GM21390 (cell line): ENCODE measurements around the gene PPP1R1B.

Experiments used
- ATAC-seq: cut with Tn5 transposase; IDR thresholded peaks from one replicate; pipeline ENCODE4 v1.9.1; 2021; ENCODE audit not compliant: unreplicated experiment

The PPP1R1B gene

DNA sequence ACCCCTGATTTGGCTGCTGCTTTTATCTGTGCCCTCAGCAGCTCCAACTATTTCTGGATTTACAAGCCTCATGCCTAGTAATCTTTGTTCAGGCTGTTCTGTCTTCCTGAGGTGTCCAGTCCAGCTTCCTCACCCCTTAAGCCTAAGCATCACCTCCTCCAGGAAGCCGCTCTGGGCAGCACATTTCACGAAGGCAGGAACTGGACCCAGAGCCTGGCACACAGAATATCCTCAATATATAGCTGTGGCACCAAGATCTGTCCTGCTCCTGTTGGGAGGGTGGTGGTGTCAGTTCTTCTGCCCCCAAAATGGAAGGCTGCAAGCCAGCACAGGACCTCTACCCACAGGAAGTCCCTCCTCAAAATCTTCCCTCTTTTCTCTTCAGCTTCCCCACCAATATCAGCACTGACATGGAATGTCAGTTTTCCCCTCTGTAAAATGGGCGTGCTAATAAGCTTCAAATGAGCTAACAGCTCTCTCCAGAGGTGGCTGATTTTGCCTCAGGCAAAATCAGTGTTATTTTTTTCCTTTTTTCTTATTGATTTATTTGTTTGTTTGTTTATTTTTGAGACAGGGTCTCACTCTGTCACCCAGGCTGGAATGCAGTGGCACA is 12.1 kb upstream of the PPP1R1B start:
- no peak for ATAC-seq

DNA sequence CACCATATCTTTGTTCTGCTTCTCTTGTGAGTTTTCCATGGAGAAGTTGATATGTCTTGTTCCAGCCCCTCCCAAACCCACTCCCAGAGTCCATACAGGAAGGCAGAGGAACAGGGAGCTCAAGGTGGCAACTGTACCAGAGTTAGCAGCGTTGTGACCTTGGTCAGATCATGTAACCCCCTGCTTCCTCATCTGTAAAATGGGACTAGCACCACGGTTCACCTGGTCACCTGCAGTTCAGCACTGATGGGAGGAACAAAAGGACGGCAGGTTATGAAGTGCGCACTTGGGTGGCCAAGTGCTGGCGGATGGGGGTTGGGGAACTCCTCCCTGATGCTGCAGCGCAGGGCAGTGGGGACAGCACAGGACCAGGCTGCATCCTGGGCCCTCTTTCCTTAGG is 11.3 kb upstream of the PPP1R1B start:
- no peak for ATAC-seq

DNA sequence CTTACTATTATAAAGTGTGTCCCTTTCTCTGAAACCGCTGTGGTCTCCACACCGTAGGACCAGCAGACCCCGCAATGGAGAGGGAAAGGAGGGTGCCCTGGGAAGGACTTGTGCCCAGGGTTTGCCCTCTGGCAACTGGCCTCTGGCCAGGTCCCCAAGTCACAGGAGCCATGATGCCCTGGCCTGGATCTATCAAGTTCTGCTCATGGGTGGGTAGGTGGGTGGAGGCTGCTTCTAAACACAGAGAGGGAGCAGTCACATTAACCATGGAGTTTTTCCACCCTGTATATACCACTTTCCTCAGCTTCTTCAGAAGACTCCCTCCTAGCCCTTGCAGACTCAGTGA is 9.7 kb upstream of the PPP1R1B start:
- ATAC-seq: no peak

DNA sequence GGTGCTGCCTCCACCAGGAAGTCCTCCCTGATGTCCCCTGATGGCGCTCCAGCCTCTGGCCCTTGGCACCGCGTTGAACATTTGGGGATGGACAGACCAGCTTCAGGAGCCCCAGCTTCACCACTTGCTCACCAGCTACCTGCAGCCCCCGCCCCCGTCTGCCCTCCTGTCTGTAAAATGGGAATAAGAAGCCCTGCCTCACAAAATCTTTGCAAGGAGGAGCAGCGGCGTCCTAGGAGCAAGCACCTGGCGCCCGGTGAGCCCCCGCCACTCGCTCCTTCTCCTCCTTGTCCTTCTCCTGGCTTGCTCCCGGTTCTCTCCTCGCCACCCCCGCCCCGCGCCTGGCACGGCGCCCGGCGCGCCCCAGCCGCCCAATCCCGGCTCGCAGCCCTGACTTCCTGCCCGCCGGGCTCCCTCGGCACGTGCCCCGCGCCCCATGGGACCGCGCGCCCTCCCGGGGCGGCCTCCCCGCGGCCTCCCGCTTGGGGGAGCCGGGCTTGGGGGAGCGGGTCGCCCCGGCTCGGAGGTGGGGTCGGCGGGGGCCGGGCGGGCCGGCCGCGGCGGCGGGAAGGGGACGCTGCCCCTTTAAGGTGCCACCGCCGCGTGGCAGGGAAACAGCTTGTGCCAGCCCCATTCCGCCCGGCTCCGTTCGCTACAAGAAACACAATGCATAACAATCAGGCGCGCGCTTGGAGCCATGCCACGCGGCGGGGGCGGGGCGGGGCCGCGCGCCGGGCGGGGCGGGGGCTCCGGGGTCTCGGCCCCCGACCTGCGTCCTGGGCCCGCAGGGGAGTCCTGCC is 9.1 kb upstream of the PPP1R1B start:
- ATAC-seq: no peak

DNA sequence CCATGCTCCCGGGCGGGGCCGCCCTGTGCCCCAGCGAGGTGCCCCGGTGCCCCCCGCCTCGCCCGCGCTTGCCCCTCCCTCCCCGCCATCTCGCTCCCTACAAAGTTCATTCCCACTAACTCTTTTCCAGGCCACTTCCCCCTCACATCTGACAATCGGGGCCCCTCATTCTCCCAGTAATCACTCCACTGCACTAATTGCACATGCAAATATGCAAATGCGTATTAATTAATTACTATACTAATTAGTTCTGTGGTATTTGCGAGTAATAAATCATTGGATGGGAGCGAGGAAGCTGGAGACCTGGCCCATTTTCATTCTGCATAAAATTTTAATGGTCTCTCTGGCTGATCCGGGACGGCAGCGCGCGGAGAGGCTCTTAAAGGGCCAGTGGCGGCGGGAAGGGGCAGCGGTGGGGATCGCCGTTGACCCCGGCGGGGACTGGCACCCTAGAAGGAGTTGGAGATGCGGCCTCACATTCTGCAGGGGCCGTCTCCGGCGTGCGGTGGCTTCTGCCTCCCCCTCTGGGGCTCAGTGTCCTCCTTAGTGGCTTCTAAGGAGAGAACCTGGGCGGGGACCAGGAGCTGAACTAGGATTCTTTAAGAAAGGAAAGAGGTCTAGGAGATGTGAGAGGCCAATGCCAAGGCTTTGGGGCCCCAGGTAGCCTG is 8.4 kb upstream of the PPP1R1B start:
- ATAC-seq: no peak

DNA sequence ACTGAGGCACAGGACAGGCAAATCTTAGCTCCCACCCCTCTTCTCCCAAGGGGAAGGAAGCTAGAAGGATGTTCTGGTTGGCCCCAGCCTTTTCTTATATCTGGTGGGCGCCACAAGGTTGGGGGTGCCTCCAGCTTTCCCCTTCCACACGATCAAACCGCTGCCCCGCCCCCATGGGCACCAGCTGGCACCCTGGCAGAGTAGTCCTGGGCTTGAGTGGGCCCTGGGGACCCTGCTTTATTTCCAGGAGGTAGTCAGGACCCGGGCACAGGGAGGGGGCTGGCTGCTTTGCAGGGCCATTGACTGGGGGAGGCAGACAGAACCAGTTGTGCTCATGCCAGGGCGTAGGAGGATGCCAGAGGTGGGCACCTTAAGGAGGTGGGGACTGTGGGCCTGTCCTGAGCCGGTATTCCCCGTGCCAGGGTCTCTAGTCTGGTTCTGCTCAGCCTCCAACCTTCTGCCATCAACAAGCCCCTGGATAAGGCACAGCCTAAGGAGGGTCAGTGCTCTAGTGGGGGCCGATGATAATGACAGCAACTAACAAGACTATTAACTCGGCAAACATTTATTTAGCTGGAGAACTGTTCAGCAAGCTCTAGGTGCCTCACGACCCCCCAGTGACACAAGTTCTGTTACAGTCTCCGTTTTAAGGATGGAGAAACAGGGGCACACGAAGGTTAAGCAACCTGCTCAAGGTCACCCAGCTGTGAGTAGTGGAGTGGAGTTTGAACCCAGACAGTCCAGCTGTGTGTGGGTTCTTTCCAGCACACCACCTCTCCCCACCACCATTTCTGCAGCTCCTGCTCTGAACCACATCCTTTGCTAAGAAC is 7.6 kb upstream of the PPP1R1B start:
- no peak for ATAC-seq

DNA sequence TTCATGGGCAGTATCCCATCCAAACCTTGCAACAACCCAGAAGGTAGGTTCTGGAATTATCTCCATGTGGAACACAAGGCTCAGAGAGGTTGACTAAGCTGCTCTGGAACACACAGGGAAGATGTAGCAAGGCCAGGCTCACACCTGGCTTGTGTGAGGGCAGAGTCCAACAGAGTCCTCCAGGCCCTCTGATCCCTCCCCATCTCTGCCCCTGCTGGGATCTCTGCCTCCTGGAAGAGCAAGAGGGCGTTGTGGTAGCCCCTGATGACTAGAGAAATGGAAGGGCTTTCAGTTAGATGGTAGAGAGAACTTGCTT is 7.0 kb upstream of the PPP1R1B start:
- ATAC-seq: no peak

DNA sequence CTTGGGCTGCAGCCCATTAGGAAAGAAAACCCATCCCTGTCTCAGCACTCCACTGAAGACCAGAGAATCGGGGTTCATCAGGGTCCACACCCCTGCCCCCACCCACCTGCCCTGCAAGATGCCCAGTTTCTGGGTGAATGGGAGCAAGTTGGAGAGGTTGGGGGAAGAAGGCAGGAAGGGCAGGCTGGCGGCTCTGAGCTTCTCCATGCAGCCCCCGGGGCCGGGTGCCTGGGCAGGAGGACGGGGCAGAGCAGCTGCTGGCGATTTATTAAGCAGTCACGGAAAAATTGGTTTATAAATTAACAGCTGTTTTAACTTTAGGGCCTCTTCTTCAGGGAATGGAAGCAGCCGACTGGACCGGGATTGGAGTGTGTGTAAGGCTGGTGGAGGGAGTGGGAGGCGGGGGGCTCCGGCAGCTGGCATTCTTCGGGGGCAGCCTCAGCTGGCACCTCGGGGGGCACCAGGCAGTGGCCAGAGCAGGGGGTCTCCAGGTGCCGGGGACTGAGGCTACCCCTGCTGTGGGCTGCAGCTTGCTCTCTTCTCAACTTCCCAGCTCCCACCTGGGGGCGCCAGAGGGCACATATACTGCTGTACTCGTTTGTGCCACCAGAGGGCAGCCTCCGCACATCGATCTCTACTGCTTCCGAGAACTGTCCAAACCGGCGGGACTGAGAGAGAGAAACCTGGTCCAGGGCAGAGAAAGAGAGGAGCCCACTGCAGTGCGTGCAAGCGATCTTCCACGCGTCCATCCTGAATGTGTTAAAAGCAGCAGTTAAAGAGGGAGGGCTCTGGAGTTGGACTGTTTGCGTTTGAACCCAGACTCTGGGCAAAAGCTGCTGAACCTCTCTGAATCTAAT is 5.0 kb upstream of the PPP1R1B start:
- peak; percentile 57 for ATAC-seq

DNA sequence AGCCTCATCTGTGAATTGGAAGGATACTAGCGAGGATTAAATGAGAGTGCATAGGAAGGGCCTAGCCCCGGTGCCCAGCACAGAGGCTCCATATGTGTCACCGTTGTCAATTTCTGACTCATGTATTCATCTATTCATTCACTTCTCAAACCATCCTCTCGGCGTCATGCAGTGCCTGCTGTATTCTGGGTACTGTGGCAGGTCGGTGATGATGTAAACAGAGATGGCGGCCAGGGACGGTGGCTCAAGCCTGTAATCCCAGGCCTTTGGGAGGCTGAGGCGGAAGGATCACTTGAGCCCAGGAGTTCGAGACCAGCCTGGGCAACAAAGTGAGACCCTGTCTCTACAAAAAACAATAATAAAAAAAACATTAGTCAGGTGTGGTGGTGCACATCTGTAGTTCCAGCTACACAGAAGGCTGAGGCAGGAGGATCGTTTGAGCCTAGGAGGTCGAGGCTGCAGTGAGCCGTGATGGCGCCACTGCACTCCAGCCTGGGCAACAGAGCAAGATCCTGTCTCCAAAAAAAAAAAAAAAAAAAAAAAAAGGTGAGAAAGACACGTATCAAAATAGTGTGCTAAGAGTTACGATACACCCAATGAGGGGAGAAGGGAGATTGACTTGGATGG is 4.3 kb upstream of the PPP1R1B start:
- ATAC-seq: peak; percentile 23

DNA sequence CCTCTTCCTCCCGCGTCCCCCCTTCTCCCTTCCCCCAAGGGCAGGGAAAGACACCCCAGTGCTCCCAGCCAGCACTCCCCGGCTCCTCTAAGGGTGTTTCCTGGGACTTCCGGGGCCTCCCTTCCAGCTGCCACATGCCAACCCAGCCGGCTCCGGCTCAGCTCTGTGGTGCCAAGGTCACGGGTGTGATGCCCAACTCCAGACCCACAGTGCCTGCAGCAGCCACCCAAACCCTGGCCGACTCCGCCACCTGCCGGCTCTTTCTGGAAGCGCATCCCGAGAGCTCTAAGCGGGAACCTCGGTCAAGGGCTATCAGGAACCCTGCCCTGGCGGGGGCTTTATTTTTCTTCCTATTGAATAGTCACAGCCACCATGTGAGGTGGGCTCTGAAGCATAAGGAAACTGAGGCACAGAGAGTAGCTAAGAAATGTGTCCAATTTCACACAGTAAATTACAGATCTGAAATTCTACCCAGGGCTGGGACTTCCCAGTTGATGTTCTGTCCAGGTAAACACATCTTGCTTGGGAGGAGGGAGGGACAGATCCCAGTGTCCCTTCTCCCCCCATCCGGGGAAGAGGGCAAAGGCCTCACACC is 3.3 kb upstream of the PPP1R1B start:
- no peak for ATAC-seq

DNA sequence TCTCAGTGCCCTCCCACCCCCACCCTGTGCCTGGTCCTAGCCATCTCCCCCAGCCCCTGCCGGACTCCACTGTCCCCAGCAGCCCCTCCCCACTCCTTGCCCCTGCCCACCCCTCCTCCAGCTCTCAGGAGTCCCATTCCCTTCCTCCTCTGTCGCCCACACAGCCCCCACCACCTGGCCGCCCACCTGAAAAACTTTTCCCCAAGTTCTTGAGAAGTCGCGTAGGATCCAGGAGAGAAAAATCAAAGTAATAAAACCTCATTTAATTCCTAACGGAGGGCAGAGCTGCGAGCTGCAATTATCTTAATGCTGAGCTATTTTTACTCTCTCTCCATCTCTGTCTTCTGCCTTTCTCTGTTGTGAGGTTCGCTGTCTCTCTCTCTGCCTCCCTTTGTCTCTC is 2.4 kb upstream of the PPP1R1B start:
- no peak for ATAC-seq

DNA sequence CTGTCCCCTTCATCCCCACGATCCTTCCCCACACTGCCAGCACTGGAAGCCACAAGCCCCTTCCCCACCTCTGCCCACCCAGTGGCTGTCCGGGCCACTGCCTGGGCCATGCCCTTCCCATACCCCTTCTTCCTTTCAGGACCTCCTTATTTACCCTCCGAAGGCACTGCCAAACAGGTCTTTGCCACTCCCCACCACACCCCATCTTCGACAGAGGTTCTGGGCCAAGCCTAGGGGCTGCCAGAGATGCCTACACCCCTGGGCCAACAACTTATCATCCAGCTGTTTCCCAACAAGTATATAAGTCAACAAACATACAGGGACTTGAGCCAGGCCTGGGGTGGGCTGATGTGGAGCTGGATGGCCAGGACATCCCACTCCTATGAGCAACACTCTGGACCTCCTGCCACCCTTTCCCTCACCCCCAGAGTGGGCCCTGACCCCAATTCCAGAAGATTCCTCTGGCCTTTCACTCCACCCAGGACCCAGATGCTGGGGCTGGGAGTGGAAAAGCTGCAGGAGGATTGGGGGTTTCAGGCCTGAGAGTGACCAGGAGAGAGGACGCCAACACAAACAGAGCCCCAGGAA is 1.5 kb upstream of the PPP1R1B start:
- no peak for ATAC-seq

DNA sequence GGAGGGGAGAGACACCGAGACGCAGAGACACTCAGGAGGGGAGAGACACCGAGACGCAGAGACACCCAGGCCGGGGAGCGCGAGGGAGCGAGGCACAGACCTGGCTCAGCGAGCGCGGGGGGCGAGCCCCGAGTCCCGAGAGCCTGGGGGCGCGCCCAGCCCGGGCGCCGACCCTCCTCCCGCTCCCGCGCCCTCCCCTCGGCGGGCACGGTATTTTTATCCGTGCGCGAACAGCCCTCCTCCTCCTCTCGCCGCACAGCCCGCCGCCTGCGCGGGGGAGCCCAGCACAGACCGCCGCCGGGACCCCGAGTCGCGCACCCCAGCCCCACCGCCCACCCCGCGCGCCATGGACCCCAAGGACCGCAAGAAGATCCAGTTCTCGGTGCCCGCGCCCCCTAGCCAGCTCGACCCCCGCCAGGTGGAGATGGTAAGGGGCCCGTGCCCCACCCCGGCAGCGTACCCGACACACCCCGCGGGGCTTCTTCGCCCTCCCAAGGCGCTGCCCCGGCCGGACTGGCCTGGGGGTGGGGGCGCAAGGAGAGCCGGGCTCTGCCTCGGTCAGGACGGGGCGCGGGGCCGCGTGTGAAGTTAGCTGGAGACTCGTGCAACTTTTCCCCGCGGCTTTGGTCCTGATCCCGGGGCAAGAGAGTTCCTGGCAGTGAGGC is 427 bp downstream of the PPP1R1B start:
- no peak for ATAC-seq

DNA sequence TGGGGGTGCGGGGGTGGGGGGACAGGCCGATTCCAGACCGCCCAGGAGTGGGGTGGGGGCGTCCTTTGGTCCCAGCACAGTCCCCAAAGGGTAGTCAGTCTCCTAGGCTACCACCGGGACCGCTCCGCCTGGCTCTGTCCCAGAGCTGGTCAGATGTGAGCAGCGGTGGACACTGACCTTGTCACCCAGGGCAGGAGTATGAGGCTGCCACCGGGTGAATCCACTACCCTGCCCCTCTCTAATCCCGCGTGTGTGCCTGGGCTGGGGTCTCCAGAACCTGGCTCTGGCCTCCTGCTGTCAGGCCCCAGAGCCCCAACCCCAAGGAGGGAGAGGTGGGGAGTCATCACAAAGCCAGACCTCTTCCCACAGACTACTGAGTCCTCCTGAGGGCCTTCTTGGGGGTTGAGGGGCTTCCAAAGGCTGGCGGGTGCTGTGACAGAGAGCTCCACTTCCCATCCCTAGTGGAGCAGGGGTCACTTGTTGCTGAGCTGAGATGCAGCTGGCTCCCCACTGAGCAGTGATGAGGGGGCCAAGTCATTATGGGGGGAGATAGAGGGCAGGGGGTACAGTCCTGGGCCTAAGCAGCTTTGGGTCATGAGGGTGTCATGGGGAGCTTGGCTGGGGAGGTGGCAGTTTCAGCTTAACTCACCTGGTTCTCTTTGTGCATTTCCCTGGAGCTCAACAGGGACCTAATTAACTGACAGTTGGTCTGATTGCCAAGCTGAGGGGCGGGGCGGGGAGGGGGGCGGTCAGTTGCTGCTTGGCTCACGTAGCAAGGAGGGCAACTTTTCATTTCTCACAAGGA is 1.2 kb downstream of the PPP1R1B start:
- ATAC-seq: no peak

DNA sequence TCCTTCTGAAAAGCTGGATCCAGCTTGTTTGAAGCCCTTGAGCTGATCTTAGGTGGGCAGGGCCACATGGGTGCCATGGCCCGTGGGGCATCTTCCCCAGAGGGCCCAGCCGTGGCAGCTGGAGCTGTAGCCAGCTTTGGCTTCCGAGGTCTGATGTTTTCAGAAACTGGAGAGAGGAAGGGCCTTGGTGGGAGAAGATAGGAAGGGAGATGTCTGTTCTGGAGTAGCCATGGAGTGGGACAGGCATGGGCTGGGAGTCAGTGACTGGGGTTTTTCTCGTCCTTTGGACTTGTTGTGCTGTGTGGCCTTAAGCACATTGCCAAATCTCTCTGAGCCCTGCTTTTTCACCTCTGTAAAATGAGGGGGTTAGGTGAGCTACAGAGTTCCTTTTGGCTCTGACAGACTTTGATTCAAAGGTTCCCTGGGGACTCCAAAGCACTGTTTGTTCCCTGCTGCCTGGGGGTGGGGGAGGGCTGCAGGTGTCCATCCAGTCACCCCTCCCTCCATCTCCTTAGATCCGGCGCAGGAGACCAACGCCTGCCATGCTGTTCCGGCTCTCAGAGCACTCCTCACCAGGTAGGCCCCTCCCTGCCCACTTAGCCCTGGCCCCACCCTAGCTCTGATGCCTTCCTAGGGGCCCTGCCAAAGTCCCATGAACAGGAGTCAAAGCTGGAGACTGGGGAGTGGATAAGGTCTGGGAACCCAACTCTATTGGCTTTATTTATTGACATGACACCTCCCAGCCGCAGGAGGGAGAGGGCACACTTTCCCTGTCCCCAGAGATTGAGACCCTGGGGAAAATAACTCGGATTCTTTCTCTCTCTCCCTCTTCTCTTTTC is 2.1 kb downstream of the PPP1R1B start:
- no peak for ATAC-seq

DNA sequence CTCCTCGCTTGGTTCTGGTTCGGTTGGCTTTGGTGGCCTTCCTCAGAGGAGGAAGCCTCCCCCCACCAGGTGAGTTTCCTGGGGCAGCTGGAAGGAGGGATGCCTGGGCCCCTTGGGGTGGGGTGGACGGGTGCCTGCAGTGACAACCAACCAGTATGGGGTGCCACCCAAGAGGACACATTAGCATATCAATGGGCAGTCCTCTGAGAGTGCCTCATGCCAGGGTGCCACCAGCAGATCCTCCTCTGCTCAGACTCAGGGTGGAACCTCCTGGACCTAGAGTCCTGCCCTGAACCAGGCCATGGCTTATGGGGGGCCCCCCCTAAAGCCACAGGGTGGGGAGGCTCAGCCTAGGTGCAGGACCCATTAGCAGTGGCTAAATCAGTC is 2.7 kb downstream of the PPP1R1B start:
- ATAC-seq: no peak

DNA sequence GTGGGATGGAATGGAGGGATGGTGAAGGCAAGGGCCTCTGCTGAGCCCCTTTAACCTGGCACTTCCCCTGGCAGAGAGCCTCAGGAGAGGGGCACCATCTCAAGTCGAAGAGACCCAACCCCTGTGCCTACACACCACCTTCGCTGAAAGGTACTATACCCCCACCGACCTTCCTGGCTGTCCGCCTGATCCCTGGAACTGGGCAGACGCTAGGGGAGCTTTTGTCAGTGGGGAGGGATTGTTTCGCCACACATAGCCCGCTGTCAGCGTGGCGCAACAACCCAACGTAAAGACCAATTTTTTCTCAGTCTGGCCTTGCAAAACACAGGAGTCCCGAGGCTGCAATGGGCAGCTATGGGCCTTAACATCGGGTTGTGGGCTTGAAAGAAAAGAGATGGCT is 3.1 kb downstream of the PPP1R1B start:
- no peak for ATAC-seq
